Upper lobe of right lung (tissue), 1 donor: ENCODE data around the gene RHCG. TPM values are rescaled to one million over a fixed set of nuclear protein-coding genes. Genes with fewer than 3 reads are reported as not detected.

Experiments
- ATAC-seq: fragments of 200-7000 bp; cut with Tn5 transposase; one replicate; pipeline ENCODE4 v1.9.1; 2020; ENCODE audit warnings: mild to moderate bottlenecking, moderate library complexity
- DNase-seq: peaks from one replicate; pipeline ENCODE4 v3.0.0-alpha.2; 2020
- H3K27ac ChIP-seq: fragments of 200-600 bp; one replicate; pipeline ENCODE4 v1.8.0; 2022
- H3K27me3 ChIP-seq: fragments of 200-600 bp; one replicate; pipeline ENCODE4 v1.8.0; 2022; ENCODE audit warnings: mild to moderate bottlenecking
- H3K36me3 ChIP-seq: fragments of 200-600 bp; one replicate; pipeline ENCODE4 v1.8.0; 2022
- H3K4me1 ChIP-seq: fragments of 200-600 bp; one replicate; pipeline ENCODE4 v1.8.0; 2022
- H3K4me3 ChIP-seq: fragments of 200-600 bp; one replicate; pipeline ENCODE4 v1.8.0; 2022; ENCODE audit warnings: mild to moderate bottlenecking
- H3K9me3 ChIP-seq: fragments of 200-600 bp; one replicate; pipeline ENCODE4 v1.8.0; 2022
- CTCF ChIP-seq: fragments of 200-600 bp; IDR thresholded peaks from one replicate; pipeline ENCODE4 v1.8.0; 2022; ENCODE audit warnings: antibody characterized with exemption
- intact Hi-C: fragments of 100-400 bp; cut with DNase I; formaldehyde crosslinking; loops from one replicate; pipeline ENCODE4 v1.11.0; 2022
- total RNA-seq: library from RNA; stranded (reverse); fragmentation: NEBNext Ultra II Directional; extraction: Animal tissue kit (Norgen Biotek cat#: 25700); gene quantifications from one replicate; pipeline ENCODE4 v1.2.1, GENCODE V29; 2021
- donor health status: DM: no; HTN: yes; CAD: no; lungs with severe emphysema.

The RHCG gene
- total RNA-seq, 1 donor from 2014 or later = not detected

GRCh38 chr15:89462198-89462912, 34.0 kb downstream of the RHCG start:
- Histone ChIP-seq H3K36me3 (no peaks in the 10 kb centered on the region), H3K4me1 (no peaks in the 10 kb centered on the region), H3K9me3 (no peaks in the 10 kb centered on the region), H3K27ac (no peak overlapping the region), H3K27me3 (peaks cover 14% of the 10 kb centered on the region), H3K4me3 (no peak overlapping the region)
- ATAC-seq (no peak), DNase-seq (peak; percentile 29)
- TF ChIP-seq CTCF = no peak
- intact Hi-C loops = no loop called here

GRCh38 chr15:89461386-89461785, 35.0 kb downstream of the RHCG start:
- H3K36me3 ChIP-seq = no peaks in the 10 kb centered on the region
- TF ChIP-seq CTCF = no peak
- H3K4me1 ChIP-seq = no peaks in the 10 kb centered on the region
- H3K27ac ChIP-seq = no peak overlapping the region
- H3K9me3 ChIP-seq = no peaks in the 10 kb centered on the region
- no peak overlapping the region for H3K4me3 ChIP-seq
- H3K27me3 ChIP-seq = peaks cover 14% of the 10 kb centered on the region
- intact Hi-C loops = no loop called here
- DNase-seq (peak; percentile 42), ATAC-seq (no peak)

- H3K36me3 ChIP-seq = no peaks in the 10 kb centered on the region
- H3K27ac ChIP-seq = no peak overlapping the region
- H3K4me1 ChIP-seq = no peaks in the 10 kb centered on the region
- TF ChIP-seq CTCF = no peak
- intact Hi-C loops = no loop called here
- H3K9me3 ChIP-seq = no peaks in the 10 kb centered on the region
- no peak overlapping the region for H3K4me3 ChIP-seq
- ATAC-seq = no peak
- peaks cover 14% of the 10 kb centered on the region for H3K27me3 ChIP-seq
- DNase-seq = no peak
Measured at GRCh38 chr15:89460048-89460447, 36.3 kb downstream of the RHCG start.

- Histone ChIP-seq H3K27me3 (peaks cover 8% of the 10 kb centered on the region), H3K9me3 (no peaks in the 10 kb centered on the region), H3K36me3 (no peaks in the 10 kb centered on the region), H3K4me1 (no peaks in the 10 kb centered on the region), H3K27ac (no peak overlapping the region), H3K4me3 (no peak overlapping the region)
- ATAC-seq (no peak), DNase-seq (peak; percentile 31)
- intact Hi-C loops = no loop called here
- TF ChIP-seq CTCF = no peak
Measured at GRCh38 chr15:89459271-89460038, 36.9 kb downstream of the RHCG start.

GRCh38 chr15:89458440-89458839, 37.9 kb downstream of the RHCG start:
- Histone ChIP-seq H3K4me1 (no peaks in the 10 kb centered on the region), H3K36me3 (no peaks in the 10 kb centered on the region), H3K27ac (no peak overlapping the region), H3K9me3 (no peaks in the 10 kb centered on the region), H3K27me3 (peaks cover 9% of the 10 kb centered on the region), H3K4me3 (no peak overlapping the region)
- ATAC-seq = no peak
- peak; percentile 1 for DNase-seq
- intact Hi-C loops = no loop called here
- no peak for TF ChIP-seq CTCF
